Mucosa of rectum (tissue), 2 donors: ENCODE results near the gene MFSD1.

Source experiments
- H3K27ac ChIP-seq, 2 donors: one replicate each; pipeline ENCODE4 v1.7.0; 2013; ENCODE audit warnings: inconsistent platforms in 2 of 2, low read depth in 2 of 2, low read length in 2 of 2
- H3K27me3 ChIP-seq, 2 donors: one replicate each; pipeline ENCODE4 v1.7.0; 2013; ENCODE audit warnings: low read length in 2 of 2; ENCODE audit not compliant: control insufficient read depth in 2 of 2, insufficient read depth in 2 of 2
- H3K36me3 ChIP-seq, 2 donors: one replicate each; pipeline ENCODE4 v1.7.0; 2013; ENCODE audit warnings: low read length in 2 of 2; ENCODE audit not compliant: control insufficient read depth in 2 of 2, insufficient read depth in 2 of 2
- H3K4me1 ChIP-seq, 2 donors: one replicate each; pipeline ENCODE4 v1.7.0; 2013; ENCODE audit warnings: low read length in 2 of 2, mild to moderate bottlenecking in 1 of 2; ENCODE audit not compliant: control insufficient read depth in 2 of 2, insufficient read depth in 2 of 2
- H3K4me3 ChIP-seq, 2 donors: one replicate each; pipeline ENCODE4 v1.7.0; 2013; ENCODE audit warnings: low read length in 2 of 2
- H3K9ac ChIP-seq, 2 donors: one replicate each; pipeline ENCODE4 v1.7.0; 2013; ENCODE audit warnings: low read length in 2 of 2, low read depth in 1 of 2, mild to moderate bottlenecking in 1 of 2
- H3K9me3 ChIP-seq, 2 donors: one replicate each; pipeline ENCODE4 v1.7.0; 2013; ENCODE audit warnings: low read length in 2 of 2; ENCODE audit not compliant: control insufficient read depth in 2 of 2
- donor health status: healthy.
- donor health status: Normal muscosa, but diverticular disease.

MFSD1 gene

GRCh38 chr3:158837240-158837639 lies 35.4 kb downstream of the MFSD1 start:
- Histone ChIP-seq H3K4me1 (no peaks in the 10 kb centered on the region), H3K4me3 (no peak overlapping the region), H3K9ac (no peak overlapping the region), H3K27ac (no peak overlapping the region), H3K9me3 (no peaks in the 10 kb centered on the region), H3K36me3 (no peaks in the 10 kb centered on the region), H3K27me3 (no peaks in the 10 kb centered on the region)

GRCh38 chr3:158839966-158840365 lies 38.1 kb downstream of the MFSD1 start:
- no peaks in the 10 kb centered on the region for H3K27me3 ChIP-seq
- no peaks in the 10 kb centered on the region for H3K4me1 ChIP-seq

GRCh38 chr3:158841387-158841786 lies 39.5 kb downstream of the MFSD1 start:
- no peaks in the 10 kb centered on the region for H3K36me3 ChIP-seq
- H3K4me1 ChIP-seq: no peaks in the 10 kb centered on the region
- no peak overlapping the region for H3K4me3 ChIP-seq
- H3K9ac ChIP-seq: no peak overlapping the region
- no peaks in the 10 kb centered on the region for H3K9me3 ChIP-seq
- no peaks in the 10 kb centered on the region for H3K27me3 ChIP-seq
- H3K27ac ChIP-seq: no peak overlapping the region

More at GRCh38 chr3:158839966-158840365, 38.1 kb downstream of the MFSD1 start:
- no peaks in the 10 kb centered on the region for H3K9me3 ChIP-seq
- H3K4me3 ChIP-seq: no peak overlapping the region
- H3K27ac ChIP-seq: no peak overlapping the region
- H3K36me3 ChIP-seq: no peaks in the 10 kb centered on the region
- no peak overlapping the region for H3K9ac ChIP-seq

GRCh38 chr3:158842976-158843375 lies 41.1 kb downstream of the MFSD1 start:
- Histone ChIP-seq H3K9ac (no peak overlapping the region), H3K27me3 (no peaks in the 10 kb centered on the region), H3K9me3 (no peaks in the 10 kb centered on the region), H3K36me3 (no peaks in the 10 kb centered on the region), H3K4me1 (no peaks in the 10 kb centered on the region), H3K4me3 (no peak overlapping the region), H3K27ac (no peak overlapping the region)

- Histone ChIP-seq H3K27me3 (no peaks in the 10 kb centered on the region), H3K4me1 (no peaks in the 10 kb centered on the region), H3K36me3 (no peaks in the 10 kb centered on the region), H3K9ac (no peak overlapping the region), H3K27ac (no peak overlapping the region), H3K4me3 (no peak overlapping the region), H3K9me3 (no peaks in the 10 kb centered on the region)
Measured at GRCh38 chr3:158845765-158846350, 44.0 kb downstream of the MFSD1 start.

- Histone ChIP-seq H3K4me1 (no peaks in the 10 kb centered on the region), H3K36me3 (no peaks in the 10 kb centered on the region), H3K27ac (no peak overlapping the region), H3K27me3 (no peaks in the 10 kb centered on the region), H3K9ac (no peak overlapping the region), H3K9me3 (no peaks in the 10 kb centered on the region), H3K4me3 (no peak overlapping the region)
Measured at GRCh38 chr3:158846803-158847451, 45.1 kb downstream of the MFSD1 start.

- Histone ChIP-seq H3K27ac (no peak overlapping the region), H3K4me3 (no peak overlapping the region), H3K27me3 (no peaks in the 10 kb centered on the region), H3K9ac (no peak overlapping the region), H3K9me3 (no peaks in the 10 kb centered on the region), H3K36me3 (no peaks in the 10 kb centered on the region), H3K4me1 (no peaks in the 10 kb centered on the region)
Measured at GRCh38 chr3:158847452-158847821, 45.6 kb downstream of the MFSD1 start.

GRCh38 chr3:158847885-158848284 lies 46.0 kb downstream of the MFSD1 start:
- no peak overlapping the region for H3K27ac ChIP-seq
- no peak overlapping the region for H3K4me3 ChIP-seq
- no peaks in the 10 kb centered on the region for H3K9me3 ChIP-seq
- H3K27me3 ChIP-seq: no peaks in the 10 kb centered on the region
- no peaks in the 10 kb centered on the region for H3K36me3 ChIP-seq
- H3K9ac ChIP-seq: no peak overlapping the region
- H3K4me1 ChIP-seq: no peaks in the 10 kb centered on the region

GRCh38 chr3:158849757-158850156 lies 47.9 kb downstream of the MFSD1 start:
- Histone ChIP-seq H3K9ac (no peak overlapping the region), H3K9me3 (no peaks in the 10 kb centered on the region), H3K27ac (no peak overlapping the region), H3K27me3 (no peaks in the 10 kb centered on the region), H3K4me3 (no peak overlapping the region), H3K36me3 (no peaks in the 10 kb centered on the region), H3K4me1 (no peaks in the 10 kb centered on the region)

- no peaks in the 10 kb centered on the region for H3K9me3 ChIP-seq
- no peaks in the 10 kb centered on the region for H3K36me3 ChIP-seq
- H3K4me1 ChIP-seq: no peaks in the 10 kb centered on the region
- H3K9ac ChIP-seq: no peak overlapping the region
- no peak overlapping the region for H3K27ac ChIP-seq
- no peak overlapping the region for H3K4me3 ChIP-seq
- no peaks in the 10 kb centered on the region for H3K27me3 ChIP-seq
Measured at GRCh38 chr3:158859362-158859761, 57.5 kb downstream of the MFSD1 start.
